OCI-LY7 (cell line): Measurements from ENCODE around the gene DNAI2. TPM values are rescaled to one million over a fixed set of nuclear protein-coding genes. Genes with fewer than 3 reads are reported as not detected.

Experiments
- BruUV-seq: library from RNA; stranded (reverse); fragments of 400-500 nt; replicated peaks from 2 replicates; lab custom pipeline; 2021; lab: Mats Ljungman, UMichigan
- CTCF ChIA-PET: fragments of 300-600 bp; sonication (Branson Sonifier 250); formaldehyde crosslinking; loops from one replicate; lab custom pipeline; 2022; ENCODE audit warnings: antibody characterized with exemption; ENCODE audit not compliant: unreplicated experiment; lab: Charles Lee
- POLR2A ChIA-PET: fragments of 300-600 bp; sonication (Branson Sonifier 250); formaldehyde crosslinking; loops from one replicate; lab custom pipeline; 2022; ENCODE audit warnings: antibody characterized with exemption; lab: Charles Lee
- DNase-seq: peaks from one replicate; pipeline ENCODE4 v3.0.0-alpha.2; 2015; ENCODE audit warnings: low spot score
- H2AFZ ChIP-seq: fragments of 200-600 bp; sonication (generic), shearing (Covaris generic); 2 replicates; pipeline ENCODE4 v1.6.1; 2014; ENCODE audit warnings: mild to moderate bottlenecking, antibody characterized with exemption, low read length, moderate library complexity
- H3K27ac ChIP-seq: fragments of 200-600 bp; sonication (generic); 2 replicates; pipeline ENCODE4 v1.5.1; 2014; ENCODE audit warnings: mixed run types, low read depth, mild to moderate bottlenecking, moderate library complexity, low read length, inconsistent platforms; ENCODE audit not compliant: poor library complexity, severe bottlenecking
- H3K36me3 ChIP-seq: fragments of 200-600 bp; sonication (generic); 2 replicates; pipeline ENCODE4 v1.6.1; 2014; ENCODE audit warnings: mild to moderate bottlenecking, antibody characterized with exemption, low read length, moderate library complexity, mixed read lengths; ENCODE audit not compliant: insufficient read depth
- H3K4me1 ChIP-seq: fragments of 200-600 bp; sonication (generic); 2 replicates; pipeline ENCODE4 v1.5.1; 2014; ENCODE audit warnings: mild to moderate bottlenecking, low read length; ENCODE audit not compliant: insufficient read depth, poor library complexity, severe bottlenecking
- H3K4me2 ChIP-seq: fragments of 200-600 bp; sonication (generic); 2 replicates; pipeline ENCODE4 v1.6.1; 2014; ENCODE audit warnings: mild to moderate bottlenecking, low read length
- H3K4me3 ChIP-seq: fragments of 200-600 bp; sonication (generic); 2 replicates; pipeline ENCODE4 v1.5.1; 2014; ENCODE audit warnings: mild to moderate bottlenecking, low read depth, low read length; ENCODE audit not compliant: poor library complexity, severe bottlenecking
- H3K79me2 ChIP-seq: fragments of 200-600 bp; sonication (generic); 2 replicates; pipeline ENCODE4 v1.6.1; 2016; ENCODE audit warnings: low read depth, mild to moderate bottlenecking, low read length, moderate library complexity, mixed read lengths; ENCODE audit not compliant: insufficient read depth
- H3K9me2 ChIP-seq: fragments of 200-600 bp; sonication (generic); 2 replicates; pipeline ENCODE4 v1.6.1; 2016; ENCODE audit warnings: mild to moderate bottlenecking, low read length, mixed read lengths; ENCODE audit not compliant: insufficient read depth
- H3K9me3 ChIP-seq: fragments of 200-600 bp; sonication (generic); 2 replicates; pipeline ENCODE4 v1.6.1; 2014; ENCODE audit warnings: mild to moderate bottlenecking, mixed run types, low read length, mixed read lengths
- H4K20me1 ChIP-seq: fragments of 200-600 bp; sonication (generic); 2 replicates; pipeline ENCODE4 v1.6.1; 2014; ENCODE audit warnings: mild to moderate bottlenecking, antibody characterized with exemption, low read length, moderate library complexity, mixed read lengths; ENCODE audit not compliant: insufficient read depth
- CTCF ChIP-seq: fragments of 200-600 bp; sonication (generic); conservative IDR thresholded peaks from 2 replicates; pipeline ENCODE4 v1.5.1; 2014; ENCODE audit warnings: mild to moderate bottlenecking, antibody characterized with exemption, low read length, moderate library complexity, mixed read lengths
- EZH2phosphoT487 ChIP-seq: fragments of 200-600 bp; sonication (generic); IDR thresholded peaks from 2 replicates; pipeline ENCODE4 v1.6.1; 2018; ENCODE audit warnings: low read depth, borderline replicate concordance, mild to moderate bottlenecking, mixed run types, antibody characterized with exemption, low read length, moderate library complexity, mixed read lengths
- intact Hi-C: fragments of 100-400 bp; cut with micrococcal nuclease; formaldehyde crosslinking; loops from one replicate; pipeline ENCODE4 v1.10.0; 2022; ENCODE audit not compliant: unreplicated experiment
- total RNA-seq, 2 experiments: library from RNA; depleted of rRNA in 1 of 2; stranded (reverse); fragments of >200 nt in 1 of 2; shearing (Covaris generic) in 1 of 2; gene quantifications; 2 replicates each; pipeline ENCODE4 v1.2.3, GENCODE V29; 2014 to 2022

Gene DNAI2
- total RNA-seq, 2 experiments from 2014 or later = not detected

GRCh38 chr17:74283371-74283673, 9.3 kb downstream of the DNAI2 start:
- Histone ChIP-seq H3K4me3 (no peak overlapping the region), H3K9me3 (no peaks in the 10 kb centered on the region), H3K4me2 (no peak overlapping the region), H3K9me2 (no peaks in the 10 kb centered on the region), H3K27ac (no peak overlapping the region), H3K36me3 (no peaks in the 10 kb centered on the region), H3K4me1 (no peaks in the 10 kb centered on the region), H4K20me1 (no peaks in the 10 kb centered on the region), H3K79me2 (no peaks in the 10 kb centered on the region), H2AFZ (no peak overlapping the region)
- ChIA-PET CTCF (no interaction called here), POLR2A (no interaction called here)
- no peak for DNase-seq
- BruUV-seq = no TSS peak
- intact Hi-C loops = no loop called here
- TF ChIP-seq EZH2phosphoT487 (no peak), CTCF (no peak)

- Histone ChIP-seq H3K9me2 (no peaks in the 10 kb centered on the region), H4K20me1 (no peaks in the 10 kb centered on the region), H3K27ac (no peak overlapping the region), H3K9me3 (no peaks in the 10 kb centered on the region), H3K4me3 (no peak overlapping the region), H2AFZ (no peak overlapping the region), H3K36me3 (no peaks in the 10 kb centered on the region), H3K79me2 (no peaks in the 10 kb centered on the region), H3K4me1 (no peaks in the 10 kb centered on the region), H3K4me2 (no peak overlapping the region)
- ChIA-PET POLR2A (interaction anchor here (0.6 kb wide), 2 partner anchors 10 to 74 kb away, joined by 3 to 4 read pairs; partner anchors contain the start of gene TTYH2), CTCF (no interaction called here)
- DNase-seq = no peak
- TF ChIP-seq CTCF (no peak), EZH2phosphoT487 (no peak)
- intact Hi-C loops = no loop called here
- BruUV-seq = no TSS peak
Measured at GRCh38 chr17:74287031-74287602, 13.1 kb downstream of the DNAI2 start.

GRCh38 chr17:74288785-74289184, 14.8 kb downstream of the DNAI2 start:
- intact Hi-C loops = no loop called here
- CTCF ChIA-PET = no interaction called here

More at GRCh38 chr17:74288785-74289184, 14.8 kb downstream of the DNAI2 start:
- Histone ChIP-seq H3K4me2 (no peak overlapping the region), H3K27ac (no peak overlapping the region), H3K9me2 (no peaks in the 10 kb centered on the region), H3K9me3 (no peaks in the 10 kb centered on the region), H3K4me3 (no peak overlapping the region), H3K4me1 (no peaks in the 10 kb centered on the region), H3K79me2 (no peaks in the 10 kb centered on the region), H2AFZ (no peak overlapping the region), H4K20me1 (no peaks in the 10 kb centered on the region), H3K36me3 (no peaks in the 10 kb centered on the region)
- BruUV-seq = no TSS peak
- no peak for TF ChIP-seq CTCF
- POLR2A ChIA-PET = no interaction called here
- DNase-seq = no peak
